Iris pigment epithelial cell (primary cell): Measurements from ENCODE around the gene RXRB.

ENCODE experiments used
- DNase-seq: peaks from one replicate; pipeline ENCODE4 v3.0.0-alpha.2; 2011; ENCODE audit warnings: low read depth

RXRB gene

GRCh38 chr6:33176906-33177305 is 23.6 kb downstream of the RXRB start:
- no peak for DNase-seq

DNA sequence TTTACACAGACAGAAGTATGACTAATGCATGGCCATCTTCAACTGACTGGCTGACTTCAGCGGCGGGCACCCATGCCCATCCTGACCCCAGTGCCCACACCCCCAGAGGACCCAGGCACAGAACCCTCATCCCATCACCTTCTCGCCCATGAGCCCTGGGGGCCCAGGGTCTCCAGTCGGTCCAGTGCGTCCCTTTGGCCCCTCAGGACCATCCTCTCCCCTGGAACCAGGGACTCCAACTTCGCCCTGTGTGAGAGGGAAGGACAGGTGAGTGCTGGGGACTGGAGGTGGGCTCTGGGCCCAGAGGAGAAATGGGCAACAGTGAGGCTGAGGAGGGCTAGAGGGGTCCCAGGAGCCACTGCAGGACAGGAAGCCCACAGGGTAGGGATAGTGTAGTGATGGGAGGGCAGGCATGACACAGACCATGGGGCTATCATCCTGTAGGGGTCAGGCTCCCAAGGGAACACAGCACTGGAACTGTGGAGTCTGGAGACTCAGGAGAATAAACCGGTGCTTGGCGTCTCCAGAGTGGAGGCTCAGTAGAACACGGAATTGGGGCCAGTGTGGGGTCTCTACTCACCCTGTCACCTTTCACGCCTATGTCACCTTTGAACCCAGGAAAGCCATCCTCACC is 24.9 kb downstream of the RXRB start:
- DNase-seq = no peak

GRCh38 chr6:33174784-33175183 is 25.7 kb downstream of the RXRB start:
- DNase-seq = no peak

DNA sequence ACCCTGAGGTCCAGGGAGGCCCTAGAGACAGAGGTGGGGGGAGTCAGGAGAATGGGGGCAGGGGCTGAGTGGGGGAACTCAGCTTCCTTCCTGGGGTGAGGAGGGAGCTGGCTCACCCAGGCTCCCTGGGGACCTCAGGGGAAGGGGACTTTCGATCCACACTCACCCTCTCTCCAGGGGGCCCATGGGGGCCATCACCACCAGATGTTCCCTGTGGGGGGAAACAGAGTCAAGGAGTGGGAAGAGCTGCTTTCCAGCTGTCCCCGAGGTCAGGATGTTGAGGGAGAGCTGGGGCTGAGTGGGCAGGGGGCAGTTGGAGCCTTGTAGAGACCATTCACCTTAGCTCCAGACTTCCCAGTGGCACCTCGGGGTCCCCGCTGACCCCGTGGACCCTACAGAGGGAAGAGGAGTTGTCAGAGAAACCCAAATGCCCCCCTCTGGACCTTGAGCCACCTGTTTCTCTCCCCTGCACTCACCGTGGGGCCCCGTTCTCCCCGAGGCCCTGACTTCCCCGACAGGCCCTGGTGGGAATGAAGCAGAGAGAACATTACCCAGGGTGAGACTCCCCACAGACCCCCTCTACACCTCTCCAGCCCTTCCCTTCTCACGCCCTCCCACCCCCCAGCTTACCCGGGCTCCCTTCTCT is 26.8 kb downstream of the RXRB start:
- DNase-seq = no peak

DNA sequence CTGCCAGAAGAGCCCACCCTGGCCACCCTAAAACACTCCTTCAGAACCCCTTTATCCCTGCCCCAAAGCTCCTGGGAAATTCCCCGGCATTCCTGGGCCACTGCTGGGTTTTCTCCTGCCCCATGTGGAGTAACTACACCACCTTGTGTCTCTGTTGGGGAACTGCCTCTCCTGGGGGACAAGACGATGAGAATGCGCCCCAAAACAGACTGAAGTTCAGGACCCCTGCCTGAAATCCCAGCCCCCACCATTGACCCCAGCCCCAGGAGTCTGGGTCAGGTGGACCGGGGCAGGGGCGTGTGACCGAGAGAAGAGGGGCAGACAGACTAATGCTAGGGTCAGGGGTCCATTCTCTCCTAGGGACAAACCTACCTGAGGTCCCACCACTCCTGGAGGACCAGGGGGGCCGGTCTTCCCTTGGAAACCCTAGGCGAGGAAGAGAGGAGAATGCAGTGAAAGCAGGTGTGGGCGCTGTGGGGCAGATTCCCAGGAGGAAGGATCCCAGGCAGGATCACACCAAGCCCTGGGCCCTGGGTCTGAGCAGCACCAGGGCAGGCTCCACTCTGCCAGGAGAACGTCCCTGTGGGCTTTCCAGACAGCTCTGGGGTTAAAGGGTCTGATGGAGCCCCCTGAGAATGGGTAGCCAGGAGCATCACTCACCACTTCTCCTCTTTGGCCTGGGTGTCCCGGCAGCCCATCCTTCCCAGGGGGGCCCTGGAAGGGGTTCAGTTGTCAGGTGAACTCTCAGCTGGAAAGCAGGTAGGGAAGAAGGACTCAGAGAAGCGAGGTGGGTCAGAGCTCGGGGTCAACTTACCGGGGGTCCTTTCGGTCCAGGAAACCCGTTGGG is 27.6 kb downstream of the RXRB start:
- DNase-seq = peak; percentile 47

- no peak for DNase-seq
Observed at GRCh38 chr6:33171880-33172687, 28.4 kb downstream of the RXRB start.

GRCh38 chr6:33171016-33171879 is 29.2 kb downstream of the RXRB start:
- no peak for DNase-seq

- no peak for DNase-seq
Observed at GRCh38 chr6:33170176-33171015, 30.1 kb downstream of the RXRB start.

- no peak for DNase-seq
Observed at GRCh38 chr6:33169291-33170175, 30.9 kb downstream of the RXRB start.

DNA sequence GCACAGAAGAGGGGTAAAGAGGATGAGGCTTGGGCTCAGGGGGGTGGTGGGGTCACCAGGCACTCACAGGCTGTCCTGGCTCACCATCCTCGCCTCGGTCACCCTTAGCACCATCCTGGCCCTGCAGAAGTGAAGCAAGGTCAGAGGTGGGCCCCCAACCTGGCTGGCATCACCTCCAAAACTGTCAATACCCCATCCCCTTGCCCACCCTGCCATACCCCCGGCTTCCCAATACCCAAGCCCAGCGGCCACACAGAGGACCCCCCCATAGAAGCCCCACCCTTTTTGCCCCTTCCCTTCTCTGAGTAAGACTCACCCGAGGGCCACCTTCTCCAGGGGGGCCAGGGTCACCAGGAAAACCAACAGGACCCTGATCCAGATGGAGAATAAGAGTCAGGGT is 31.8 kb downstream of the RXRB start:
- DNase-seq = no peak

DNA sequence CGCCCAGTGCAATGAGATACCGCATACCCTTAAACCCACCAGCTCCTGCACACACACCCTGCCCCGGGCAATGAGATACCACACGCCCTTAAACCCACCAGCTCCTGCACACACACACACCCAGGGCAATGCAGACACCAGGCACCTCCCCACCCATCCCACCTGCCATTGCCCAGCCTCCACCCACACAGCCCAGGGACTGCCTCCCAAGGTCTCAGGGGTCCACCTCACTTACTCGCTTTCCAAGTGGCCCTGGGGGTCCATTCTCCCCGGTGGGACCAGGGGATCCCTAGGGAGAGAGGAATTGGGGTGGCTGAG is 32.2 kb downstream of the RXRB start:
- no peak for DNase-seq

- no peak for DNase-seq
Observed at GRCh38 chr6:33167374-33168283, 32.8 kb downstream of the RXRB start.

DNA sequence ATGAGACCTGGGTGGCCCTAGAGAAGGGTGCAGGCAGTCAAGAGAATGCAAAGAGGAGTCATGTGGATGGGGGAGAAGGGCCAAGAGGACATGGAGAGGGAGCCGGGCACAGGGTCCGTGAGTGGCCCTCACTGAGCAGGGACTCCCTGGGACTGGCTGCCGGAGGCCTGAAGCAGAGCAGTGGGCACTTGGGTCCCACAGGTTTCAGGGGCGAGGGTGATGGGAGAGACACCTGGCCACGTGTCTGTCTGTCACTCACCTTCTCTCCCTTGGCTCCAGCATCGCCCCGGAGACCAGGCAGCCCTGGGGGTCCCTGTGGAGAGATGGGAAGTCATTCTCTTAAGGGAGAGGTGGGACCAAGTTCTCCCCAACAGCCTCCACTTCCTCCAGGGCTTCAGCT is 33.7 kb downstream of the RXRB start:
- no peak for DNase-seq

DNA sequence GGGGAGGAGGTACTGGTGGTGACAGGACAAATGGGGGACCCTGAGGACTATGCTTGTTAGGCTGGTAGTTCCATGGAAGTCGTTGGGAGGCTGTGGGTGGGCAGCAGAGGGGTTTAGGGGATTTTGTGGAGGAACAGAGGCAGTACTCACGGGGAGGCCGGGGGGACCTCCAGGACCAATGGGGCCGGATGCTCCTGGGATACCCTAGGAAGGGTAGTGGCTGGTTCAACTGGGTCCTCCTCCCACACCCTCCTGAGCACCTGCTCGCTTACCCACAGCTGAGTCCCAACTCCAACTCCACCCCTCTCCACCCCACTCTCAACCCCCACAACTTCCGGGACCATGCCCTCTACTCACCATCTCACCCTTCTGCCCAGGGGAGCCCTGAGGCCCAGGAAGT is 34.1 kb downstream of the RXRB start:
- no peak for DNase-seq

DNA sequence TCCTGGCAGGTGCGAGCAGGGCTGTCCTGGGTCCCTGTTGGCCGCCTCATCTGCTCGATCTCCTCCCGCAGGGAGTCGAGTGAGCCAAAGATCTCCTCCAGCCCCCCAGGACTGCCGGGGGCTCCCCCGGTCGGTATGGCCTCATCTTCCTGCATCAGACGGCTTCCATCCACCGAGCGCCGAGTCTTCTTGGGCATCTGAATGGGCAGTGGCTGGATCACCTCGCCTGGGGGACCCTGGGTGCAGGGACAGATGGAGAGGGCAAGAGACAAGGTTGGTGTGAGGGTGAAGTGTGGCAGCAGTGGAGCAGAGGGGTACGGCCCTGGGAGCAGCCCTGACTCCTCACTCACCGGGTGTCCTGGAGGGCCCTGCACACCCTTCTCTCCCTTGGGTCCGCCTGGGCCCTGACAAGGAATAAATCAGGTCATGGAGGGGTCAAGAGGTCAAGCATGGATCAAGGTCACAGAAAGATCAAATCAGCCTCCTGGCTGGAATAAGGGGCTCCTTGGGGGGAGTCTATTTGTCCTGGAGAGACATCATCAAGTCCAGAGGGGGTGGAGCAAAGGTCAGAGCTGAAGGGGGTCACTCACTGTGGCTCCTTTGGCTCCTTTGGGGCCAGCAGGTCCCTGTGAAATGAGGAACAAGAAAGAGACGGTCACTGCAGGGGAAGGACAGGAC is 34.7 kb downstream of the RXRB start:
- DNase-seq = no peak

DNA sequence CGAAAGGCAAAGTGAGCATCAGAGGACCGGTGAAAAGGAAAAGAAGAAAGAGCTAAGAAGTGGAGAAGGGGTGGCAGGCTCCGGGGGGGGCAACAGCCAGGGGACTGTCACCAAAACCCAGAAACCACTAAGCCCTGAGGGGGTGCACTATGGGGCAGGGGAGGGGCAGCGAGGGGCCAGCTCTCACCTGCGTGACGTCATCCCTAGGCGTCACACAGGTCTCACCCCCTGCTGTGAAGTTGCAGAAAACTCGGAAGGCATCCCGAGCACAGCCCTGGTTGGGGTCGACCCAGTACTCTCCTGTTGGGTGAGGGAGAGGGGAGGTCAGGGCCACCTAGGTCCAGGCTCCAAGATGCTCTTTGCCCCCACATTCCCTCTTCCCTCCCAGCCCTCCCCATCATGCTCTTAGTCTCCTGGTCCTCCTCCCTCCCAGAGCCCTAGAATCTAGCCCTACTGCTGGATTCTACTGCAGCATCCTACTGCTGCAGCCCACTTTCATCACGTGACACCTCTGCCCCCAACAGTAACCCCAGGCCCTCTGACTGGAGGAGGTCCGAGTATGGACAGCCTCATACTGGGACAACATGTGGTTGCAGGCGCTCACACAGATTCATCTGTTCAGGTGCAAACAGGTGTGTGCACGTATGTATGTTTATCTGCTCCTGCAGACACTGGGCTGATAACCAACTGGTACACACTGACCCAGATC is 35.6 kb downstream of the RXRB start:
- DNase-seq = no peak

DNA sequence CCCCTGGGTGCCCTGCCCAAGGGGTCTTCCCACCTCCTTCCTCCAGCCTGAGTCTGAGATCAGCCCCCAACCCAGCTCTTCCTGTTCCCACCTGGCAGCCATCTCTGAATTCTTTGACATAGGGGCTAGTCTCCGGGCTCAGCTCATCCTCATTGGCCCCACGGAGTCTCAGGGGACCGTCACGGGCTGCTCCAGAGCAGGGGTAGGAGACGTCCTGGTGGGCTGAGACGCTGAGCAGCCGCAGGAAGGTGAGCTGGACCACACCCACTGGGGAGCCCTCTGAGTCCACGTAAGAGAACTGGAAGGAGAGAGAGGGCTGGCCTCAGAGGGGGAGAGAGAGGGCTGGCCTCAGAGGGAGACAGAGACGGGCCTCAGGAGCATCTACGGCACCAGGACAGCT is 36.3 kb downstream of the RXRB start:
- DNase-seq = no peak
